ENCODE data around the gene RABGAP1L. TPM values are rescaled to one million over a fixed set of nuclear protein-coding genes. Genes with fewer than 3 reads are reported as not detected.

The RABGAP1L gene
- total RNA-seq, 2 donors from 2014 or later, result 51.4 to 124 TPM

- TF ChIP-seq CTCF (IDR thresholded peaks at IDR 0.05) (no peak), POLR2A (IDR thresholded peaks at IDR 0.05) (no peak)
- DNase-seq (peak in 2 of 4 donors; percentile 27 to 38), ATAC-seq (peak; percentile 75)
- Histone ChIP-seq H3K4me3 (no peak overlapping the region), H3K9me3 (no peaks in the 10 kb centered on the region), H3K27me3 (no peaks in the 10 kb centered on the region), H3K36me3 (replicated peaks in 1 of 2; ENCODE audit: insufficient read depth in 1 of 2, low read depth in 2 of 2) (no peaks in the 10 kb centered on the region), H3K4me1 (peaks cover 60% of the 10 kb centered on the region), H3K27ac (peak overlapping the region in 3 of 4 donors; percentile 10 to 38 (median 24))
- WGBS, 2 donors, result 18 to 20% methylated on average over 2 of the region's 2 CpGs
- intact Hi-C loops (cut with DNase I), result no loop called here
These were observed 783.4 kb downstream of the RABGAP1L start for GRCh38 chr1:174942547-174943255.

DNA sequence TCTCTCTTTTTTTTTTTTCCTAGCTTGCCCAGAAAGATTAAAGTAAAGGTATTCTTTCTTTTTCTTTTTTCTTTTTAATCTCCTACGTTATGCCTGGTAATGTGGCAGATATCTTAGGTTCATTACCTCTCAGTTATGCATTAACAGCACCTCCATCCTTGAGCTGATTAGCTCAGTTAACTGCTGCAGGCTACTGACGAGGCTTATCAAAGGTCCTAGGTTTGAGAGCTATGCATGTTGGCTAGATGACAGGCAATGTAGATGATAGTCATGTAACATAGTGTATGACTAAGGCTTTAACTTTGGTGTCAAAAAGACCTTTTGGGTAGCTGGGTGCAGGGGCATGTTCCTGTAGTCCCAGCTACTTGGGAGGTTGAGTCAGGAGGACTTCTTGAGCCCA, 786.7 kb downstream of the RABGAP1L start:
- intact Hi-C loops (cut with DNase I), result no loop called here
- Histone ChIP-seq H3K27ac (peak overlapping the region in 1 of 4 donors; percentile 40), H3K9me3 (no peaks in the 10 kb centered on the region), H3K4me3 (no peak overlapping the region), H3K4me1 (peaks cover 45% of the 10 kb centered on the region), H3K36me3 (replicated peaks in 1 of 2; ENCODE audit: insufficient read depth in 1 of 2, low read depth in 2 of 2) (no peaks in the 10 kb centered on the region), H3K27me3 (no peaks in the 10 kb centered on the region)
- ATAC-seq (peak; percentile 30), DNase-seq (no peak)
- TF ChIP-seq CTCF (IDR thresholded peaks at IDR 0.05), result no peak
- TF ChIP-seq POLR2A (IDR thresholded peaks at IDR 0.05), result no peak
- 17 to 23% methylated on average over 2 of the region's 2 CpGs for WGBS, 2 donors

GRCh38 chr1:174949061-174949460, 789.7 kb downstream of the RABGAP1L start:
- no peak overlapping the region for H3K4me3 ChIP-seq
- no peaks in the 10 kb centered on the region for H3K9me3 ChIP-seq
- H3K36me3 ChIP-seq (replicated peaks in 1 of 2; ENCODE audit: insufficient read depth in 1 of 2, low read depth in 2 of 2), result no peaks in the 10 kb centered on the region
- TF ChIP-seq CTCF (IDR thresholded peaks at IDR 0.05), result no peak
- TF ChIP-seq POLR2A (IDR thresholded peaks at IDR 0.05), result no peak
- DNase-seq (no peak), ATAC-seq (no peak)
- no peaks in the 10 kb centered on the region for H3K27me3 ChIP-seq
- H3K27ac ChIP-seq, result no peak overlapping the region
- H3K4me1 ChIP-seq, result peaks cover 34% of the 10 kb centered on the region
- intact Hi-C loops (cut with DNase I), result no loop called here
- WGBS, 2 donors, result 94 to 95% methylated on average over 1 of the region's 1 CpG

GRCh38 chr1:174949645-174950044, 790.3 kb downstream of the RABGAP1L start:
- H3K4me3 ChIP-seq, result no peak overlapping the region
- H3K36me3 ChIP-seq (replicated peaks in 1 of 2; ENCODE audit: insufficient read depth in 1 of 2, low read depth in 2 of 2), result no peaks in the 10 kb centered on the region
- intact Hi-C loops (cut with DNase I), result no loop called here
- no peak for ATAC-seq
- no peak for DNase-seq
- TF ChIP-seq POLR2A (IDR thresholded peaks at IDR 0.05) (no peak), CTCF (IDR thresholded peaks at IDR 0.05) (no peak)
- no peaks in the 10 kb centered on the region for H3K27me3 ChIP-seq
- no peaks in the 10 kb centered on the region for H3K9me3 ChIP-seq
- H3K27ac ChIP-seq, result no peak overlapping the region
- H3K4me1 ChIP-seq, result peaks cover 38% of the 10 kb centered on the region

All from body of pancreas (tissue), 4 donors.